ENCODE data around the gene JARID2. TPM values are rescaled to one million over a fixed set of nuclear protein-coding genes. Genes with fewer than 3 reads are reported as not detected.

Gene JARID2
- total RNA-seq, 1 donor from 2014 or later, result 24.2 TPM

GRCh38 chr6:15266423-15266996 lies 20.6 kb downstream of the JARID2 start:
- no peaks in the 10 kb centered on the region for H3K27me3 Mint-ChIP-seq (ENCODE audit: low read depth, unreplicated experiment)
- H3K9me3 Mint-ChIP-seq (ENCODE audit: unreplicated experiment), result no peaks in the 10 kb centered on the region
- TF ChIP-seq CTCF (IDR thresholded peaks at IDR 0.05; ENCODE audit: insufficient read depth, low read depth, low read length) (no peak), EZH2 (IDR thresholded peaks at IDR 0.05; ENCODE audit: insufficient read depth, low read length) (no peak)
- FAIRE-seq (no peak), DNase-seq (ENCODE audit: low read depth) (no peak)
- Histone ChIP-seq H3K79me2 (ENCODE audit: insufficient read depth, low read length) (peaks cover 97% of the 10 kb centered on the region), H3K27ac (ENCODE audit: low read depth, low read length) (no peak overlapping the region), H2AFZ (ENCODE audit: low read depth, low read length) (no peak overlapping the region), H3K4me3 (ENCODE audit: insufficient read depth, low read depth, low read length) (no peak overlapping the region), H3K9ac (ENCODE audit: low read length) (no peak overlapping the region), H3K36me3 (ENCODE audit: insufficient read depth, low read length) (no peaks in the 10 kb centered on the region), H3K4me1 (ENCODE audit: insufficient read depth, low read length) (peaks cover 40% of the 10 kb centered on the region), H4K20me1 (ENCODE audit: insufficient read depth, low read length) (peaks cover 90% of the 10 kb centered on the region), H3K27me3 (ENCODE audit: insufficient read depth, low read length) (no peaks in the 10 kb centered on the region), H3K9me3 (ENCODE audit: insufficient read depth, low read depth, low read length) (no peaks in the 10 kb centered on the region), H3K4me2 (ENCODE audit: low read length) (peak overlapping the region; percentile 19)
- H3K4me3 Mint-ChIP-seq (ENCODE audit: unreplicated experiment), result no peak overlapping the region
- H3K36me3 Mint-ChIP-seq (ENCODE audit: low read depth, unreplicated experiment), result peaks cover 2% of the 10 kb centered on the region
- peaks cover 67% of the 10 kb centered on the region for H3K4me1 Mint-ChIP-seq (ENCODE audit: low read depth, unreplicated experiment)
- H3K27ac Mint-ChIP-seq (ENCODE audit: unreplicated experiment), result no peak overlapping the region

GRCh38 chr6:15267221-15267620 lies 21.4 kb downstream of the JARID2 start:
- Mint-ChIP-seq H3K4me1 (ENCODE audit: low read depth, unreplicated experiment) (peaks cover 63% of the 10 kb centered on the region), H3K27me3 (ENCODE audit: low read depth, unreplicated experiment) (no peaks in the 10 kb centered on the region), H3K27ac (ENCODE audit: unreplicated experiment) (no peak overlapping the region), H3K9me3 (ENCODE audit: unreplicated experiment) (no peaks in the 10 kb centered on the region), H3K36me3 (ENCODE audit: low read depth, unreplicated experiment) (no peaks in the 10 kb centered on the region), H3K4me3 (ENCODE audit: unreplicated experiment) (no peak overlapping the region)
- no peak for TF ChIP-seq EZH2 (IDR thresholded peaks at IDR 0.05; ENCODE audit: insufficient read depth, low read length)
- no peak for TF ChIP-seq CTCF (IDR thresholded peaks at IDR 0.05; ENCODE audit: insufficient read depth, low read depth, low read length)
- H3K4me3 ChIP-seq (ENCODE audit: insufficient read depth, low read depth, low read length), result no peak overlapping the region
- H3K27ac ChIP-seq (ENCODE audit: low read depth, low read length), result no peak overlapping the region
- H3K36me3 ChIP-seq (ENCODE audit: insufficient read depth, low read length), result no peaks in the 10 kb centered on the region
- no peak for DNase-seq (ENCODE audit: low read depth)
- no peaks in the 10 kb centered on the region for H3K27me3 ChIP-seq (ENCODE audit: insufficient read depth, low read length)
- no peak overlapping the region for H3K9ac ChIP-seq (ENCODE audit: low read length)
- peaks cover 35% of the 10 kb centered on the region for H3K4me1 ChIP-seq (ENCODE audit: insufficient read depth, low read length)
- H4K20me1 ChIP-seq (ENCODE audit: insufficient read depth, low read length), result peaks cover 96% of the 10 kb centered on the region
- peaks cover 97% of the 10 kb centered on the region for H3K79me2 ChIP-seq (ENCODE audit: insufficient read depth, low read length)
- H2AFZ ChIP-seq (ENCODE audit: low read depth, low read length), result no peak overlapping the region
- no peak for FAIRE-seq
- H3K9me3 ChIP-seq (ENCODE audit: insufficient read depth, low read depth, low read length), result no peaks in the 10 kb centered on the region
- H3K4me2 ChIP-seq (ENCODE audit: low read length), result no peak overlapping the region

GRCh38 chr6:15268137-15268908 lies 22.5 kb downstream of the JARID2 start:
- no peak for DNase-seq (ENCODE audit: low read depth)
- H4K20me1 ChIP-seq (ENCODE audit: insufficient read depth, low read length), result peaks cover 96% of the 10 kb centered on the region
- H3K4me3 Mint-ChIP-seq (ENCODE audit: unreplicated experiment), result peak overlapping the region; percentile 11
- H3K4me1 ChIP-seq (ENCODE audit: insufficient read depth, low read length), result peaks cover 33% of the 10 kb centered on the region
- TF ChIP-seq EZH2 (IDR thresholded peaks at IDR 0.05; ENCODE audit: insufficient read depth, low read length) (no peak), CTCF (IDR thresholded peaks at IDR 0.05; ENCODE audit: insufficient read depth, low read depth, low read length) (no peak)
- peak overlapping the region; percentile 48 for H3K27ac Mint-ChIP-seq (ENCODE audit: unreplicated experiment)
- no peaks in the 10 kb centered on the region for H3K27me3 Mint-ChIP-seq (ENCODE audit: low read depth, unreplicated experiment)
- no peak overlapping the region for H2AFZ ChIP-seq (ENCODE audit: low read depth, low read length)
- H3K4me2 ChIP-seq (ENCODE audit: low read length), result peak overlapping the region; percentile 44
- no peak overlapping the region for H3K27ac ChIP-seq (ENCODE audit: low read depth, low read length)
- no peaks in the 10 kb centered on the region for H3K9me3 Mint-ChIP-seq (ENCODE audit: unreplicated experiment)
- no peaks in the 10 kb centered on the region for H3K27me3 ChIP-seq (ENCODE audit: insufficient read depth, low read length)
- peaks cover 54% of the 10 kb centered on the region for H3K4me1 Mint-ChIP-seq (ENCODE audit: low read depth, unreplicated experiment)
- H3K4me3 ChIP-seq (ENCODE audit: insufficient read depth, low read depth, low read length), result no peak overlapping the region
- H3K79me2 ChIP-seq (ENCODE audit: insufficient read depth, low read length), result peaks cover 97% of the 10 kb centered on the region
- no peak for FAIRE-seq
- H3K9me3 ChIP-seq (ENCODE audit: insufficient read depth, low read depth, low read length), result no peaks in the 10 kb centered on the region
- H3K36me3 ChIP-seq (ENCODE audit: insufficient read depth, low read length), result no peaks in the 10 kb centered on the region
- H3K9ac ChIP-seq (ENCODE audit: low read length), result no peak overlapping the region
- no peaks in the 10 kb centered on the region for H3K36me3 Mint-ChIP-seq (ENCODE audit: low read depth, unreplicated experiment)
